Kidney (tissue), 14 donors: ENCODE measurements around the gene DNAH17. TPM values are rescaled to one million over a fixed set of nuclear protein-coding genes. Genes with fewer than 3 reads are reported as not detected.

ENCODE experiments used
- DNase-seq, 5 donors: peaks; one replicate each; pipeline ENCODE4 v3.0.0-alpha.2; 2013 to 2020
- FAIRE-seq: peaks from 2 replicates; lab custom pipeline; 2012; peaks lifted over from hg19 to GRCh38; lab: Jason Lieb, UNC
- H3K27ac ChIP-seq, 2 donors: one replicate each; pipeline ENCODE4 v1.7.0; 2013; ENCODE audit warnings: low read depth in 2 of 2, low read length in 2 of 2, inconsistent platforms in 1 of 2
- H3K27me3 ChIP-seq: one replicate; pipeline ENCODE4 v1.7.1; 2013; ENCODE audit warnings: low read length, inconsistent platforms; ENCODE audit not compliant: control insufficient read depth, insufficient read depth
- H3K36me3 ChIP-seq, 3 donors: one replicate each; pipeline versions ENCODE4 v1.7.0 to v1.7.1; 2013; ENCODE audit warnings: low read length in 3 of 3, control low read depth in 1 of 3, inconsistent platforms in 1 of 3; ENCODE audit not compliant: insufficient read depth in 3 of 3, control insufficient read depth in 2 of 3
- H3K4me1 ChIP-seq, 3 donors: one replicate each; pipeline versions ENCODE4 v1.7.0 to v1.7.1; 2013; ENCODE audit warnings: low read length in 3 of 3, inconsistent platforms in 1 of 3, low read depth in 1 of 3; ENCODE audit not compliant: control insufficient read depth in 2 of 3, insufficient read depth in 2 of 3
- H3K4me3 ChIP-seq, 3 donors: one replicate each; pipeline versions ENCODE4 v1.7.0 to v1.8.1; 2013; ENCODE audit warnings: low read length in 3 of 3, control low read depth in 1 of 3, inconsistent platforms in 1 of 3
- H3K9ac ChIP-seq, 3 donors: one replicate each; pipeline versions ENCODE4 v1.7.0 to v1.7.1; 2013; ENCODE audit warnings: low read length in 3 of 3, control low read depth in 1 of 3, inconsistent platforms in 1 of 3
- H3K9me3 ChIP-seq, 3 donors: one replicate each; pipeline versions ENCODE4 v1.7.0 to v1.7.1; 2013; ENCODE audit warnings: low read length in 3 of 3, control low read depth in 1 of 3, inconsistent platforms in 1 of 3; ENCODE audit not compliant: control insufficient read depth in 2 of 3, insufficient read depth in 1 of 3
- CTCF ChIP-seq: IDR thresholded peaks from 3 replicates; pipeline ENCODE4 v1.5.1; 2012; ENCODE audit warnings: mild to moderate bottlenecking, moderate library complexity, borderline replicate concordance; ENCODE audit not compliant: insufficient read depth; ENCODE audit errors: extremely low read depth
- intact Hi-C: fragments of 100-400 bp; cut with DNase I; formaldehyde crosslinking; loops from one replicate; pipeline ENCODE4 v1.11.1; 2022
- polyA plus RNA-seq: library from polyadenylated mRNA; stranded (reverse); fragments of 350-450 nt; fragmentation: Illumina TruSeq; extraction: RNeasy Lipid Tissue Mini Kit (QIAGEN cat#74804); gene quantifications from one replicate; pipeline ENCODE4 v1.2.3, GENCODE V29; 2014; ENCODE audit warnings: low read depth, low replicate concordance; ENCODE audit not compliant: insufficient read depth
- total RNA-seq: library from RNA; stranded (reverse); fragmentation: NEBNext Ultra II Directional; extraction: Animal tissue kit (Norgen Biotek cat#: 25700); gene quantifications from one replicate; pipeline ENCODE4 v1.2.1, GENCODE V29; 2021
- donor health status: control.
- donor health status: control.
- donor health status: control.
- donor health status: control.
- donor health status: control.
- donor health status: DM: yes; HTN: yes; CAD: no.
- donor health status: Normal renal cell carcinoma (clear cell type).

The DNAH17 gene
- total and polyA plus RNA-seq, 2 donors from 2014 or later, result 0.09 to 0.17 TPM

DNA sequence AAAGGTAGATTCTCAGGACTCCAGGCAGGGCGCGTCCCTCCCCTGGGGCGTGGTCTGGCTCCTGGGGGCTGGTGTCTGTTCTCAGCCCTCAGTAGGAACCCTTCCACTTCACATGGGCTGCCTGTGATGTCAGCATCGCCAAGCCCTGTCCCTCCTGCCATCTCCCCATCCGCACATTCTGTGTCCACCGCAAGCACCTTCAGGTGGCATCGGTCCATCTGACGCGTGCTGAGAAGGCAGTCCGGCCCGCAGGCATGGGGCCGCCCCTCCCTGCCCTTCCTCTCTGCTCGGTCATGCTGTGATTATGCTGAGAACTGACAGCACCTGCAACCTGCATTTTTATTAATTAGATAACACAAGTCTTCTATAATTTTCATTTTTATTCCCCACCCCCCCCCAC is 12.7 kb upstream of the DNAH17 start:
- peaks cover 0 to 6% (median 5%) of the 10 kb centered on the region in 3 donors for H3K4me1 ChIP-seq
- H3K27me3 ChIP-seq, result no peaks in the 10 kb centered on the region
- H3K27ac ChIP-seq, result no peak overlapping the region
- H3K9ac ChIP-seq, result no peak overlapping the region
- no peak overlapping the region for H3K4me3 ChIP-seq
- H3K36me3 ChIP-seq, result no peaks in the 10 kb centered on the region
- no peak for FAIRE-seq
- no peak for DNase-seq
- no peak for TF ChIP-seq CTCF
- intact Hi-C loops, result no loop called here
- H3K9me3 ChIP-seq, result no peaks in the 10 kb centered on the region

GRCh38 chr17:78589031-78589675 is 12.0 kb upstream of the DNAH17 start:
- TF ChIP-seq CTCF, result no peak
- intact Hi-C loops, result no loop called here
- Histone ChIP-seq H3K36me3 (no peaks in the 10 kb centered on the region), H3K4me1 (peaks cover 0 to 6% (median 5%) of the 10 kb centered on the region in 3 donors), H3K4me3 (no peak overlapping the region), H3K9ac (no peak overlapping the region), H3K27ac (no peak overlapping the region), H3K27me3 (no peaks in the 10 kb centered on the region), H3K9me3 (no peaks in the 10 kb centered on the region)
- no peak for DNase-seq
- FAIRE-seq, result no peak

DNA sequence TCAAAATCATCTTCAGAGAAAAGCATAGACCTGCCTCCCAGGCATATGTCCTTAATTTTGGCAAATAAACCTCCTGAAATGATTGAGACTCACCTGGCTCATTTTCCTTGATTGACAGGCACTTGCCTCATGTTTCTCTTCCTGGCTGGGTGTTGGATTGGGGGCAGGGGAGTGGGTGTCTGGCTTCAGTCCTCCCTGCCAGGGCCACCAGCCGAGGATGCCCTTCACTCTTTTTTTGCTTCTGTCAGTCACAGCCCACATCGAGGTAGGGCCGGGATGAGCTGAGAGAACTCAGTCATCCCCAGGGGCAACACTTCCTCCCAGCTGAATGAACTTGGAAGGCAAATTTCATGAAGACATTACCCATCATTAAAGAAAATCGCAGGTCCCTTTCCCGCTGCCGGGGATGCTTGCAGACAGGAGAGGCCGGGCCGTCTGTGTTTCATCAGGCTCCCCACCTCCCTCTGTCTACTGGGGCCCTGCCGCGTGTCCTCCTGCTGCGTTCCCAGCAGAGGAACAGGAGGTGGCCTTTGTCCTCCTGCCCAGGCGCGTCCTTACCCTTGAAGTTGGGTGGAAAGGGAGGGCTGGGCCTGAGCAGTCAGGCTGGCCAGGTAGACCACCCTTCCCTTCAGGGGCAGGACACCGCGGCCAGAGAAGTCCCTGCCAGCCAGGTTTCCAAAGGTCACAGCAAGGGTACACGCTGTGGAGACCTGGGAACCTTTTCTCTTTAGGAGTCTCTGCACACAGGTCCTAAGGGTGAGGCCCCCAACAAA is 11.2 kb upstream of the DNAH17 start:
- no peak overlapping the region for H3K4me3 ChIP-seq
- intact Hi-C loops, result no loop called here
- H3K36me3 ChIP-seq, result no peaks in the 10 kb centered on the region
- FAIRE-seq (no peak), DNase-seq (no peak)
- H3K27me3 ChIP-seq, result no peaks in the 10 kb centered on the region
- peaks cover 0 to 6% (median 5%) of the 10 kb centered on the region in 3 donors for H3K4me1 ChIP-seq
- no peak for TF ChIP-seq CTCF
- no peaks in the 10 kb centered on the region for H3K9me3 ChIP-seq
- H3K9ac ChIP-seq, result no peak overlapping the region
- H3K27ac ChIP-seq, result no peak overlapping the region
